ENCODE data around the gene ARHGAP31.

DNA sequence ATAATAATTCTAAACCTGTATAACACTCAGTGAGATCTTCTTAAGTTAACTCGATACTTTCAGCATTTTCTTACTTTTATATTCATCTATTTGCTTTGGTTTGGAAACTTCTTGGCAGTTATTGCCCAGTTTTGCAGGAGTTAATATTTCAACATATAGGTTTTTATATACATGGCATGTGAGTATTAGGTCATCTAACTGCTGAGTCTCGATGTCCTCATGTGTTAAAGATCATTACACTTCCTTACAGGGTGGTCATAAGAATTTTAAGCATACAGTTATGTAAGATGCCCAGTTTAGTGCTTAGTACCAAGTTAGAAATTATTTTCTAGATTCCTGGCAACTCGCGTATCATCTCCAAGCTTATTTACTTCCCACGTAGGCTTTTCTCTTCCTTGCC, 106.3 kb downstream of the ARHGAP31 start:
- TF ChIP-seq EZH2 (IDR thresholded peaks at IDR 0.05; ENCODE audit: insufficient read depth, poor library complexity, severe bottlenecking) (no peak), EZH2phosphoT487 (IDR thresholded peaks at IDR 0.05; ENCODE audit: insufficient read depth, low read depth) (no peak)

All from GM23248 (cell line).